GM12878 (cell line): ENCODE results near the gene ALDH3A2. TPM values are rescaled to one million over a fixed set of nuclear protein-coding genes. Genes with fewer than 3 reads are reported as not detected.
"Not testable (repeated sequence)": the region's sequence is repeated elsewhere in the genome, so short reads cannot be mapped to it uniquely, and the experiment has no call there.

Experiments
- ATAC-seq: fragments of 200-7000 bp; cut with Tn5 transposase; 3 replicates; pipeline ENCODE4 v1.9.1; 2020; ENCODE audit warnings: mild to moderate bottlenecking, moderate library complexity
- BruUV-seq: library from RNA; stranded (reverse); fragments of 400-500 nt; replicated peaks from 2 replicates; lab custom pipeline; 2021; lab: Mats Ljungman, UMichigan
- CTCF ChIA-PET: fragments of 300-600 bp; sonication (Branson Sonifier 250); formaldehyde crosslinking; extraction: SDS; loops from one replicate; lab custom pipeline; 2021; ENCODE audit warnings: inconsistent platforms; lab: Yijun Ruan, JAX
- POLR2A ChIA-PET: fragments of 350-600 bp; formaldehyde crosslinking; extraction: SDS; loops from one replicate; lab custom pipeline; 2021; ENCODE audit warnings: inconsistent platforms; lab: Charles Lee
- RAD21 ChIA-PET: fragments of 300-600 bp; sonication (Branson Sonifier 250); formaldehyde crosslinking; loops from one replicate; lab custom pipeline; 2023; ENCODE audit warnings: antibody characterized with exemption; ENCODE audit not compliant: unreplicated experiment; lab: Charles Lee
- SMC1A ChIA-PET: fragments of 300-600 bp; sonication (Branson Sonifier 250); formaldehyde crosslinking; loops from one replicate; lab custom pipeline; 2023; ENCODE audit not compliant: unreplicated experiment, uncharacterized antibody; lab: Charles Lee
- DNase-seq: peaks from one replicate; pipeline ENCODE4 v3.0.0-alpha.2; 2011; ENCODE audit warnings: low read depth, low spot score
- FAIRE-seq: peaks from 3 replicates; lab custom pipeline; 2011; peaks lifted over from hg19 to GRCh38; lab: Jason Lieb, UNC
- H2AFZ ChIP-seq: 2 replicates; pipeline ENCODE4 v1.6.0; 2011; ENCODE audit warnings: low read depth, low read length, control low read depth; ENCODE audit not compliant: control insufficient read depth
- H3K27ac ChIP-seq: 2 replicates; pipeline ENCODE4 v1.5.1; 2011; ENCODE audit warnings: control low read depth; ENCODE audit not compliant: control insufficient read depth, insufficient read depth
- H3K27me3 ChIP-seq, 2 experiments: replicated peaks in 1 of 2; 2 replicates each; pipeline versions ENCODE4 v1.6.0 to v1.6.1; 2011; ENCODE audit warnings: low read length in 1 of 2; ENCODE audit not compliant: control insufficient read depth in 2 of 2, insufficient read depth in 2 of 2
- H3K36me3 ChIP-seq, 2 experiments: 2 replicates each; pipeline ENCODE4 v1.5.1; 2011; ENCODE audit warnings: low read length in 1 of 2; ENCODE audit not compliant: control insufficient read depth in 2 of 2, insufficient read depth in 2 of 2
- H3K4me1 ChIP-seq: 2 replicates; pipeline ENCODE4 v1.6.1; 2011; ENCODE audit warnings: mild to moderate bottlenecking, low read length, moderate library complexity, mixed read lengths; ENCODE audit not compliant: control insufficient read depth, insufficient read depth
- H3K4me2 ChIP-seq: 2 replicates; pipeline ENCODE4 v1.6.0; 2011; ENCODE audit warnings: control low read depth; ENCODE audit not compliant: control insufficient read depth, insufficient read depth
- H3K4me3 ChIP-seq: fragments of 200-600 bp; sonication (generic); 2 replicates; pipeline ENCODE4 v1.5.1; 2016
- H3K79me2 ChIP-seq: 2 replicates; pipeline ENCODE4 v1.6.0; 2011; ENCODE audit warnings: low read length; ENCODE audit not compliant: control insufficient read depth, insufficient read depth
- H3K9ac ChIP-seq: 2 replicates; pipeline ENCODE4 v1.8.0; 2011; ENCODE audit warnings: low read length, control low read depth, mixed read lengths; ENCODE audit not compliant: control insufficient read depth, insufficient read depth
- H3K9me3 ChIP-seq: replicated peaks from 3 replicates; pipeline ENCODE4 v1.5.1; 2011; ENCODE audit warnings: mild to moderate bottlenecking, low read length; ENCODE audit not compliant: control insufficient read depth, insufficient read depth
- H4K20me1 ChIP-seq: 2 replicates; pipeline ENCODE4 v1.6.0; 2011; ENCODE audit not compliant: control insufficient read depth, insufficient read depth
- LARP7 ChIP-seq: fragments of 450-650 bp; IDR thresholded peaks from 2 replicates; pipeline ENCODE4 v1.6.1; 2017; ENCODE audit warnings: mild to moderate bottlenecking
- MTA3 ChIP-seq: IDR thresholded peaks from 2 replicates; pipeline ENCODE4 v1.6.1; 2012; ENCODE audit warnings: low read length, inconsistent platforms, borderline replicate concordance
- NFYA ChIP-seq: IDR thresholded peaks from 2 replicates; pipeline ENCODE4 v1.6.1; 2011; ENCODE audit warnings: low read depth, mild to moderate bottlenecking, low read length, improper control_type of control experiment, borderline replicate concordance
- NKRF ChIP-seq: fragments of 450-650 bp; conservative IDR thresholded peaks from 2 replicates; pipeline ENCODE4 v1.6.1; 2017; ENCODE audit warnings: mild to moderate bottlenecking, moderate library complexity
- NR2C2 ChIP-seq: IDR thresholded peaks from 2 replicates; pipeline ENCODE4 v1.6.1; 2011; ENCODE audit warnings: borderline replicate concordance, low read depth; ENCODE audit not compliant: control insufficient read depth, insufficient read length
- NRF1 ChIP-seq: conservative IDR thresholded peaks from 2 replicates; pipeline ENCODE4 v1.6.1; 2011; ENCODE audit warnings: mild to moderate bottlenecking, low read depth, low read length, improper control_type of control experiment
- RELA ChIP-seq: fragments of 450-650 bp; IDR thresholded peaks from 2 replicates; pipeline ENCODE4 v1.8.0; 2014; ENCODE audit warnings: borderline replicate concordance; ENCODE audit not compliant: partially characterized antibody
- RELB ChIP-seq: fragments of 450-650 bp; IDR thresholded peaks from 2 replicates; pipeline ENCODE4 v1.6.1; 2017; ENCODE audit warnings: low read depth, mild to moderate bottlenecking, moderate library complexity
- SMAD1 ChIP-seq: fragments of 450-650 bp; IDR thresholded peaks from 2 replicates; pipeline ENCODE4 v1.6.1; 2018; ENCODE audit warnings: mild to moderate bottlenecking, low read depth; ENCODE audit not compliant: partially characterized antibody
- STAT1 ChIP-seq: fragments of 450-650 bp; conservative IDR thresholded peaks from 2 replicates; pipeline ENCODE4 v1.6.1; 2014; ENCODE audit warnings: antibody characterized with exemption, mild to moderate bottlenecking
- TAF1 ChIP-seq: IDR thresholded peaks from 2 replicates; pipeline ENCODE4 v1.6.1; 2011; ENCODE audit warnings: mild to moderate bottlenecking, low read depth, low read length, borderline replicate concordance
- WGBS: methylation state at CpG from one replicate; pipeline ENCODE4 v1.1.6; 2016; ENCODE audit warnings: low lambda C conversion rate; ENCODE audit not compliant: insufficient replicate concordance, insufficient coverage; ENCODE audit errors: missing lambda C conversion rate; 5-methylcytosine and 5-hydroxymethylcytosine counted together
- in situ Hi-C: fragments of 300-500 bp; cut with MboI; formaldehyde crosslinking; loops from 9 replicates; pipeline ENCODE4 v1.14.3; 2018; ENCODE audit warnings: mixed read lengths
- intact Hi-C: fragments of 100-400 bp; cut with micrococcal nuclease; formaldehyde crosslinking; loops from one replicate; pipeline ENCODE4 v1.14.2; 2022; ENCODE audit not compliant: unreplicated experiment
- polyA plus RNA-seq, 11 experiments: library from polyadenylated mRNA; depleted of rRNA in 4 of 11; unstranded in 6 of 11; stranded (reverse) in 5 of 11; fragments of >200 nt; fragmentation: Nextera tagmentation in 4 of 11; fragmentation: Illumina TruSeq in 1 of 11; extraction: Ambion mirVana in 4 of 11; extraction: Trizol in 1 of 11; gene quantifications; 1 replicate in 1 of 11; 2 replicates in 10 of 11; pipeline versions ENCODE4 v1.2.1 to v1.2.3, GENCODE V29; 2011 to 2016; ENCODE audit warnings: inconsistent platforms in 2 of 11, missing spikeins in 2 of 11, low read depth in 1 of 11
- total RNA-seq, 4 experiments: library from RNA; depleted of rRNA in 3 of 4; stranded (reverse); fragments of >200 nt in 3 of 4; fragmentation: Illumina TruSeq in 1 of 4; extraction: Trizol in 1 of 4; gene quantifications; 2 replicates each; pipeline versions ENCODE4 v1.2.1 to v1.2.3, GENCODE V29; 2013 to 2021

ALDH3A2 gene
- total and polyA plus RNA-seq, 10 of the 15 experiments (the other 5 are each of a cell fraction or from before 2014, with no cell fraction given) = 5.0 to 37.0 (median 26.1) TPM

- H3K27me3 ChIP-seq, H3K9me3 ChIP-seq, H2AFZ ChIP-seq, POLR2A ChIA-PET, CTCF ChIA-PET, SMC1A ChIA-PET, H3K9ac ChIP-seq, H3K79me2 ChIP-seq, H3K4me3 ChIP-seq, H3K27ac ChIP-seq, FAIRE-seq, DNase-seq, BruUV-seq, H3K4me2 ChIP-seq, H3K36me3 ChIP-seq, in situ Hi-C loops, ATAC-seq, intact Hi-C loops, H3K4me1 ChIP-seq, RAD21 ChIA-PET, H4K20me1 ChIP-seq: not testable (repeated sequence)
- WGBS = 84% methylated on average over 25 of the region's 32 CpGs
These were observed 36.5 kb downstream of the ALDH3A2 start for GRCh38 chr17:19684909-19685580.

GRCh38 chr17:19686400-19687090 lies 38.0 kb downstream of the ALDH3A2 start:
- ATAC-seq = no peak
- Histone ChIP-seq H3K27ac (no peak overlapping the region), H3K36me3 (no peaks in the 10 kb centered on the region), H3K79me2 (no peaks in the 10 kb centered on the region), H4K20me1 (no peaks in the 10 kb centered on the region), H3K4me3 (no peak overlapping the region), H3K4me1 (no peaks in the 10 kb centered on the region), H3K9me3 (no peaks in the 10 kb centered on the region), H2AFZ (no peak overlapping the region), H3K9ac (no peak overlapping the region), H3K4me2 (no peak overlapping the region), H3K27me3 (no peaks in the 10 kb centered on the region)
- POLR2A ChIA-PET = no interaction called here
- FAIRE-seq = no peak
- CTCF ChIA-PET = no interaction called here
- RAD21 ChIA-PET = no interaction called here
- 86% methylated on average over 2 of the region's 2 CpGs for WGBS
- intact Hi-C loops (no loop called here), in situ Hi-C loops (no loop called here)
- DNase-seq = no peak
- BruUV-seq = no TSS peak
- SMC1A ChIA-PET = no interaction called here
- TF ChIP-seq NRF1 (no peak), LARP7 (no peak), STAT1 (no peak), NR2C2 (no peak), SMAD1 (no peak), MTA3 (no peak), RELB (no peak), RELA (no peak), NFYA (no peak), NKRF (no peak), TAF1 (no peak)
